HAP-1 (cell line): ENCODE measurements around the gene AKR1C8.
"Not testable (repeated sequence)": the region's sequence is repeated elsewhere in the genome, so short reads cannot be mapped to it uniquely, and the experiment has no call there.

Source experiments
- DNase-seq, 2 experiments: peaks; one replicate each; pipeline ENCODE4 v3.0.0-alpha.2; 2016 to 2020; ENCODE audit warnings: low spot score in 2 of 2
- H3K27me3 ChIP-seq: fragments of 250-450 bp; sonication (Bioruptor Pico); 2 replicates; pipeline ENCODE4 v1.5.1; 2020; ENCODE audit warnings: low read depth, mild to moderate bottlenecking, moderate library complexity
- H3K36me3 ChIP-seq: fragments of 250-450 bp; sonication (Bioruptor Pico); replicated peaks from 2 replicates; pipeline ENCODE4 v1.5.1; 2020; ENCODE audit warnings: mild to moderate bottlenecking
- H3K4me1 ChIP-seq: fragments of 250-450 bp; sonication (Bioruptor Pico); 2 replicates; pipeline ENCODE4 v1.5.1; 2020; ENCODE audit warnings: mild to moderate bottlenecking
- H3K4me3 ChIP-seq: fragments of 250-450 bp; sonication (Bioruptor Pico); 2 replicates; pipeline ENCODE4 v1.5.1; 2020; ENCODE audit warnings: mild to moderate bottlenecking, moderate library complexity
- H3K9me3 ChIP-seq: fragments of 250-450 bp; sonication (Bioruptor Pico); 2 replicates; pipeline ENCODE4 v1.5.1; 2020; ENCODE audit warnings: mild to moderate bottlenecking, moderate library complexity
- in situ Hi-C: fragments of 300-500 bp; cut with MboI; formaldehyde crosslinking; loops from 3 replicates; pipeline ENCODE4 v1.14.3; 2020; ENCODE audit warnings: low sequenced_read_pairs, inconsistent platforms, mixed read lengths

The AKR1C8 gene

DNA sequence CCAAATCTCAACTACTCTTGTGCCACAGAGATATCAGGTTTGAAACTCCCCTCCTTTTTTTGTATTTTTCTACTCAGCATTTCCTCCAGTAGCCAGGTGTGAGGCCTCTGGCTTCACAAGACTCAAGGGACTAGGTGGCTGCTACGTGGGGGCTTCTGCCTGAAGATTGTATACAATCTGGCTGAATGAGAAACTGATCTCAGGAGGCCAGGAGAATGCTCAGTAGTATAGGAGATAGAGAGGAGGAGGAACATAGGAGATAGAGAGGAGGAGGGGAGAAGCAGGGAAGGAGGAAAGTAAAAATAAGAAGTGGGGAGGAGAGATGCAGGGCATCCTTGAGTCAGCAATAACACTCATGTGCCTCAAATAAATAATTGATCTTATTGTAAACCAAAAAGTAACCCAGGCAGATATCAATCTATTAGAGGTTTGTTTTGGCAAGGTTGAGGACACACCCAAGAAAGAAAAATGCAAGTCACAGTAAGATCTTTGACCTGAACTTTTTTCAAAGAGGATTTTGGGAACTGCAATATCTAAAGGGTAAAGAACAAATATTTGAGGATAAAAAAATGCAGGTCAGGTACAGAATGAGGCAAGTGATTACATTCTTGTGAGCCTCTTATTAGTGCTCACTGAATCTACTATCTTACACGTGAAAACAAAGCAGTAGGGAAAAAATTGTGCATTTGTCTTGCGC, 36.8 kb downstream of the AKR1C8 start:
- DNase-seq, result no peak
- no peaks in the 10 kb centered on the region for H3K36me3 ChIP-seq
- H3K4me3 ChIP-seq, result no peak overlapping the region
- in situ Hi-C loops, result no loop called here
- no peaks in the 10 kb centered on the region for H3K9me3 ChIP-seq
- no peaks in the 10 kb centered on the region for H3K4me1 ChIP-seq
- no peaks in the 10 kb centered on the region for H3K27me3 ChIP-seq

DNA sequence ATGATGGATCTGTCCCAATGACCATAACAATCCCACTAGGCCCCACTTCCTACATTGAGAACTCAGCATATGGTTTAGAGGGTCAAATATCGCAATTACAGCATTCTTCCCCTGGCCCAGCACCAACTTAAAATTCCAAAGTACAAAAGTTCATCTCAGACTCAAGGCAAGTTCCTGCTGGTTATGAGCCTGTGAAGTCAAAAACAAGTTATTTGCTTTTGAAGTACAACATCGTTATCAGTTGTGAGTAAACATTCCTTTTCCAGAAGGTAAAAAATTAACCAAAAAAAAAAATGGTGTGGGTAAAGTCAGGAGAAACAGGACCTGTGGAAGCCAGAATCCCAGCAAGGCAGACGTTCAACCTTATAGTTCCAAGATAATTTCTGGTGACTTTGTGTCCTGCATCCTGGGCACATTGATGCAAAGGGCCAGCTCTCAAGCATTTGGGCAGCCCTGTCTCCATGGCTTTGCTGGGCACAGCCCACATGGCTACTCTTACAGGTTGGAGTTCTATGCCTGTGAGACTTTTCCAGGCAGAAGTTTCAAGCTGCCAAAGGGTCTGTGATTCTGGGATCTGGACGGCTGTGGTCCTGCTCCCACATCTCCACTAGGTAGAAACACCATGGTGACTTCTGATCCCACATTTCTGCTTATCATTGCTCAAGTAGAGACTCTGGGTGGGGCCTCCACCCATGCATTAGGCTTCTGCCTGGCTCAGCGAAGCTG, 37.5 kb downstream of the AKR1C8 start:
- in situ Hi-C loops, result no loop called here
- no peaks in the 10 kb centered on the region for H3K4me1 ChIP-seq
- no peak for DNase-seq
- H3K9me3 ChIP-seq, result no peaks in the 10 kb centered on the region
- no peaks in the 10 kb centered on the region for H3K36me3 ChIP-seq
- no peaks in the 10 kb centered on the region for H3K27me3 ChIP-seq
- H3K4me3 ChIP-seq, result no peak overlapping the region

DNA sequence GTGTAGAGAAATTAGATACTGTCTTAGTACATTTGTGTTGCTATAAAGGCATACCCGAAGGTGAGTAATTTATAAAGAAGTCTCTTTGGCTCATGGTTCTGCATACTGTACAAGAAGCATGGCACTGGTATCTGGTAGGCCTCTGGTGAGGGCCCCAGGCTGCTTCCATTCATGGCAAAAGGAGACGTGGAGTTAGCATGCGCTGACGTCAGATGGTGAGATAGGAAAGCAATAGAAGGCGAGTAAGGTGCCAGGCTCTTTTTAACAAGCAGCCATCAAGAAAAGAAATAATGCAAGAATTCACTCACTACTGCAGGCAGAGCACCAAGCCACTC, 38.1 kb downstream of the AKR1C8 start:
- Histone ChIP-seq H3K4me3 (no peak overlapping the region), H3K27me3 (no peaks in the 10 kb centered on the region), H3K36me3 (no peaks in the 10 kb centered on the region), H3K9me3 (no peaks in the 10 kb centered on the region), H3K4me1 (no peaks in the 10 kb centered on the region)
- DNase-seq, result no peak
- in situ Hi-C loops, result no loop called here

DNA sequence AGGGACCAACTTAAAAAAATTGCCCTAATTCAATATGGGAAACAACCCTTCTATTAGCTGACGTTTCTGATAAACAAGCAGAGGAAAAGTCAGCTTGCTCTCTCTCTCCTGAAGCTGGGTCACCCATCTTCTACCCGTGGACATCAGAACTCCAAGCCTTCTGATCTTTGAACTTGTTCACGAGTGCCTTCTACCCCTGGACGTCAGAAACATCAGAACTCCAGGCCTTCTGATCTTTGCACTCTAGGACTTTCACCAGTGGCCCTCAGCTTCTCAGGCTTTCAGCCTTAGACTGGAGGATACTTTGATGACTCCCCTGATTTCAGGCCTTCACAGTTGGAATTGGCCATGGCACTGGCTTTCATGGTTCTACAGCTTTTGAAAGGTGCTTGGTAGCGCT, 41.8 kb downstream of the AKR1C8 start:
- Histone ChIP-seq H3K4me3 (no peak overlapping the region), H3K4me1 (no peaks in the 10 kb centered on the region), H3K36me3 (no peaks in the 10 kb centered on the region), H3K9me3 (no peaks in the 10 kb centered on the region), H3K27me3 (no peaks in the 10 kb centered on the region)
- in situ Hi-C loops, result no loop called here
- no peak for DNase-seq

DNA sequence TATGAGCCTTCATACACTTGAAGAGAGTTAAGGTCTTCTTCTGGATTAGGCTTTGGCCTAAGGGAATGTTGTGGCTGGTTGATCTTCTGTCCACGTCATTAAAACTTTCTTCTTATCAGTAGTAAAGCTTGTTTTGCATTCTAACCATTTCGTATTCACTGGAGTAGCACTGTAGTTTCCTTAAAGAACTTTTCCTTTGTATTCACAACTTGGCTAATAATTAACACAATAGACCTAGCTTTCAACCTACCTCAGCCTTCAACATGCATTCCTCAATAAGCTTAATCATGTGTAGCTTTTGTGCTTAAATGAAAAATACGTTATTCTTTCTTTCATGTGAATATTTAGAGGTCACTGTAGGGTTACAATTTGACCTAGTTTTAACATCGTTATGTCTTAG, 42.8 kb downstream of the AKR1C8 start:
- in situ Hi-C loops, result no loop called here
- H3K27me3 ChIP-seq, result no peaks in the 10 kb centered on the region
- no peaks in the 10 kb centered on the region for H3K36me3 ChIP-seq
- no peaks in the 10 kb centered on the region for H3K9me3 ChIP-seq
- DNase-seq, result no peak
- H3K4me3 ChIP-seq, result no peak overlapping the region
- no peaks in the 10 kb centered on the region for H3K4me1 ChIP-seq

- DNase-seq, in situ Hi-C loops, H3K4me1 ChIP-seq, H3K27me3 ChIP-seq, H3K9me3 ChIP-seq, H3K36me3 ChIP-seq, H3K4me3 ChIP-seq: not testable (repeated sequence)
Observed at GRCh38 chr10:5137699-5138098, 47.3 kb downstream of the AKR1C8 start.

- no peaks in the 10 kb centered on the region for H3K36me3 ChIP-seq
- in situ Hi-C loops, result no loop called here
- no peaks in the 10 kb centered on the region for H3K4me1 ChIP-seq
- no peak overlapping the region for H3K4me3 ChIP-seq
- no peaks in the 10 kb centered on the region for H3K27me3 ChIP-seq
- DNase-seq, result no peak
- no peaks in the 10 kb centered on the region for H3K9me3 ChIP-seq
Observed at GRCh38 chr10:5136468-5137087, 48.4 kb downstream of the AKR1C8 start.

GRCh38 chr10:5135581-5135980, 49.4 kb downstream of the AKR1C8 start:
- H3K27me3 ChIP-seq, result no peaks in the 10 kb centered on the region
- no peaks in the 10 kb centered on the region for H3K4me1 ChIP-seq
- H3K36me3 ChIP-seq, result no peaks in the 10 kb centered on the region
- in situ Hi-C loops, result no loop called here
- no peak overlapping the region for H3K4me3 ChIP-seq
- H3K9me3 ChIP-seq, result no peaks in the 10 kb centered on the region
- DNase-seq, result no peak

- H3K4me1 ChIP-seq, result no peaks in the 10 kb centered on the region
- H3K4me3 ChIP-seq, result no peak overlapping the region
- no peak for DNase-seq
- H3K9me3 ChIP-seq, result no peaks in the 10 kb centered on the region; the same call in 1 of the 2 replicates
- H3K27me3 ChIP-seq, result no peaks in the 10 kb centered on the region
- in situ Hi-C loops, result no loop called here
- no peaks in the 10 kb centered on the region for H3K36me3 ChIP-seq
Observed at GRCh38 chr10:5125315-5126044, 59.5 kb downstream of the AKR1C8 start.

DNA sequence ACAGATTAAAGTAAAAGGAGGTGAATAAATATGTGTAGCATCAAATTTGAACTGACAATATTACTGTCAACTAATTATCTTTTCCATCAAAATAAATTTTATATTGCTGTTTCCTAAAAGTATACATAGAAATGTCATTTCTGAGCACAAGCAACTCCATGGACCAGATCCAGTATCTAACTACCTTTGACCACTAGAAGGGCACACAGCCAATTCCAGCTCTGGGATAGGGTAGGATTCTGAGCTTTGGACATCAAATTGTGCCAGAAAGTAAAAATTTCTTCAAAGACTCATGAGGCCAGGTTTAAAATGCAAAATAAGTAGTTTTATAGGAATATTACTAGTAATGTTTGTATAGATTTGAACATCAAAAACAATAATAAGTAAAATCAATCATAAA, 61.1 kb downstream of the AKR1C8 start:
- DNase-seq, result no peak
- no peak overlapping the region for H3K4me3 ChIP-seq
- H3K36me3 ChIP-seq, result no peaks in the 10 kb centered on the region
- no peaks in the 10 kb centered on the region for H3K4me1 ChIP-seq
- H3K9me3 ChIP-seq, result no peaks in the 10 kb centered on the region; the same call in 1 of the 2 replicates
- H3K27me3 ChIP-seq, result no peaks in the 10 kb centered on the region
- in situ Hi-C loops, result no loop called here

- H3K27me3 ChIP-seq, DNase-seq, H3K4me1 ChIP-seq, H3K36me3 ChIP-seq, in situ Hi-C loops, H3K4me3 ChIP-seq, H3K9me3 ChIP-seq: not testable (repeated sequence)
Observed at GRCh38 chr10:5119997-5120396, 65.0 kb downstream of the AKR1C8 start.

- in situ Hi-C loops, result no loop called here
- Histone ChIP-seq H3K4me3 (no peak overlapping the region), H3K36me3 (no peaks in the 10 kb centered on the region), H3K9me3 (no peaks in the 10 kb centered on the region), H3K4me1 (no peaks in the 10 kb centered on the region), H3K27me3 (no peaks in the 10 kb centered on the region)
- no peak for DNase-seq
Observed at GRCh38 chr10:5117026-5117425, 67.9 kb downstream of the AKR1C8 start.

GRCh38 chr10:5116621-5117020, 68.3 kb downstream of the AKR1C8 start:
- in situ Hi-C loops, result no loop called here
- no peak overlapping the region for H3K4me3 ChIP-seq
- no peaks in the 10 kb centered on the region for H3K9me3 ChIP-seq
- DNase-seq, result no peak
- no peaks in the 10 kb centered on the region for H3K27me3 ChIP-seq
- no peaks in the 10 kb centered on the region for H3K4me1 ChIP-seq
- no peaks in the 10 kb centered on the region for H3K36me3 ChIP-seq

DNA sequence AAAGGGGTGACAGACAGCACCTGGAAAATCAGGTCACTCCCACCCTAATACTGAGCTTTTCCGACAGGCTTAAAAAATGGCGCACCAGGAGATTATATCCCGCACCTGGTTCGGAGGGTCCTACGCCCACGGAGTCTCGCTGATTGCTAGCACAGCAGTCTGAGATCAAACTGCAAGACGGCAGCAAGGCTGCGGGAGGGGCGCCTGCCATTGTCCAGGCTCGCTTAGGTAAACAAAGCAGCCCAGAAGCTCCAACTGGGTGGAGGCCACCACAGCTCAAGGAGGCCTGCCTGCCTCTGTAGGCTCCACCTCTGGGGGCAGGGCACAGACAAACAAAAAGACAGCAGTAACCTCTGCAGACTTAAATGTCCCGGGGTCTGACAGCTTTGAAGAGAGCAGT, 75.1 kb downstream of the AKR1C8 start:
- in situ Hi-C loops, H3K36me3 ChIP-seq, H3K4me1 ChIP-seq, H3K27me3 ChIP-seq, H3K4me3 ChIP-seq, DNase-seq, H3K9me3 ChIP-seq: not testable (repeated sequence)
